Measurements from ENCODE around the gene APOL2. TPM values are rescaled to one million over a fixed set of nuclear protein-coding genes. Genes with fewer than 3 reads are reported as not detected.

APOL2 gene
- polyA plus RNA-seq, 1 donor (not counting 4 experiments of a cell fraction or from before 2014, with no cell fraction given): 8.9 TPM

GRCh38 chr22:36281781-36282327 is 42.5 kb upstream of the APOL2 start:
- Histone ChIP-seq H3K27me3 (ENCODE audit: control insufficient read depth, extremely low read depth, insufficient read depth, low read length) (no peaks in the 10 kb centered on the region), H2AFZ (ENCODE audit: control insufficient read depth, low read length) (no peak overlapping the region), H3K4me1 (ENCODE audit: control insufficient read depth, extremely low read depth, insufficient read depth, low read length) (no peaks in the 10 kb centered on the region), H4K20me1 (ENCODE audit: control insufficient read depth, extremely low read depth, insufficient read depth, low read length) (peaks cover 32% of the 10 kb centered on the region), H3K9me1 (ENCODE audit: control insufficient read depth, extremely low read depth, insufficient read depth, low read length) (no peaks in the 10 kb centered on the region), H3K27ac (ENCODE audit: control insufficient read depth, insufficient read depth, low read length) (no peak overlapping the region), H3K4me3 (ENCODE audit: control insufficient read depth in 2 of 3, extremely low read depth in 1 of 3, insufficient read depth in 2 of 3, low read depth in 1 of 3, low read length in 3 of 3) (no peak overlapping the region), H3K9ac (ENCODE audit: control insufficient read depth, extremely low read depth, insufficient read depth, low read length) (no peak overlapping the region), H3K79me2 (ENCODE audit: control insufficient read depth, insufficient read depth, low read length) (peaks cover 2% of the 10 kb centered on the region), H3K9me3 (ENCODE audit: control insufficient read depth, low read depth, low read length) (no peaks in the 10 kb centered on the region), H3K36me3 (ENCODE audit: control insufficient read depth in 2 of 2, extremely low read depth in 1 of 2, insufficient read depth in 2 of 2, low read length in 2 of 2) (peaks cover 49% of the 10 kb centered on the region in 2 experiments), H3K4me2 (ENCODE audit: control insufficient read depth, extremely low read depth, insufficient read depth, low read depth, low read length) (no peak overlapping the region)
- no peak for TF ChIP-seq CTCF (optimal IDR thresholded peaks at IDR 0.05 in 1 of 3, IDR thresholded peaks at IDR 0.05 in 1 of 3, conservative IDR thresholded peaks at IDR 0.05 in 1 of 3; ENCODE audit: extremely low read depth in 1 of 3, insufficient read depth in 2 of 3, low read length in 3 of 3)
- no peak for TF ChIP-seq EZH2 (IDR thresholded peaks at IDR 0.05; ENCODE audit: low read length)
- DNase-seq (ENCODE audit: low read depth, low spot score): no peak
- no peak for FAIRE-seq
- dilution Hi-C loops (cut with MboI; ENCODE audit: extremely low pct_ligation_motif_present, low sequenced_read_pairs): no loop called here

- FAIRE-seq: no peak
- no peak for DNase-seq (ENCODE audit: low read depth, low spot score)
- Histone ChIP-seq H4K20me1 (ENCODE audit: control insufficient read depth, extremely low read depth, insufficient read depth, low read length) (peaks cover 21% of the 10 kb centered on the region), H3K27ac (ENCODE audit: control insufficient read depth, insufficient read depth, low read length) (no peak overlapping the region), H3K9me3 (ENCODE audit: control insufficient read depth, low read depth, low read length) (no peaks in the 10 kb centered on the region), H3K36me3 (ENCODE audit: control insufficient read depth in 2 of 2, extremely low read depth in 1 of 2, insufficient read depth in 2 of 2, low read length in 2 of 2) (peaks cover 36 to 38% of the 10 kb centered on the region in 2 experiments), H3K79me2 (ENCODE audit: control insufficient read depth, insufficient read depth, low read length) (no peaks in the 10 kb centered on the region), H3K4me2 (ENCODE audit: control insufficient read depth, extremely low read depth, insufficient read depth, low read depth, low read length) (no peak overlapping the region), H3K9me1 (ENCODE audit: control insufficient read depth, extremely low read depth, insufficient read depth, low read length) (no peaks in the 10 kb centered on the region), H3K27me3 (ENCODE audit: control insufficient read depth, extremely low read depth, insufficient read depth, low read length) (no peaks in the 10 kb centered on the region), H3K4me1 (ENCODE audit: control insufficient read depth, extremely low read depth, insufficient read depth, low read length) (no peaks in the 10 kb centered on the region), H3K4me3 (ENCODE audit: control insufficient read depth in 2 of 3, extremely low read depth in 1 of 3, insufficient read depth in 2 of 3, low read depth in 1 of 3, low read length in 3 of 3) (no peak overlapping the region), H3K9ac (ENCODE audit: control insufficient read depth, extremely low read depth, insufficient read depth, low read length) (no peak overlapping the region), H2AFZ (ENCODE audit: control insufficient read depth, low read length) (no peak overlapping the region)
- dilution Hi-C loops (cut with MboI; ENCODE audit: extremely low pct_ligation_motif_present, low sequenced_read_pairs): no loop called here
- TF ChIP-seq EZH2 (IDR thresholded peaks at IDR 0.05; ENCODE audit: low read length) (no peak), CTCF (optimal IDR thresholded peaks at IDR 0.05 in 1 of 3, IDR thresholded peaks at IDR 0.05 in 1 of 3, conservative IDR thresholded peaks at IDR 0.05 in 1 of 3; ENCODE audit: extremely low read depth in 1 of 3, insufficient read depth in 2 of 3, low read length in 3 of 3) (no peak)
Observed at GRCh38 chr22:36280379-36280778, 41.1 kb upstream of the APOL2 start.

Measured in keratinocyte (primary cell).